Spleen (tissue), 7 donors: Measurements from ENCODE around the gene GRAP2.

ENCODE experiments used
- POLR2AphosphoS5 ChIP-seq, 3 donors: sonication (generic); formaldehyde crosslinking; IDR thresholded peaks; one replicate each; pipeline ENCODE4 v1.5.1; 2017; ENCODE audit warnings: antibody characterized with exemption in 3 of 3
- TF ChIP-seq, protein P1 (sequence below), 11 experiments: fragments of 200-600 bp in 7 of 11; fragments of 450-650 bp in 4 of 11; sonication (generic) in 4 of 11; IDR thresholded peaks in 8 of 11; conservative IDR thresholded peaks in 3 of 11; 1 replicate in 7 of 11; 2 replicates in 4 of 11; pipeline versions ENCODE4 v1.4.0 to v1.8.0; 2016 to 2021; ENCODE audit warnings: antibody characterized with exemption in 11 of 11, inconsistent platforms in 4 of 11, mild to moderate bottlenecking in 1 of 11
- donor health status: DM: no; HTN: no; CAD: no; lungs with moderate emphysema.
- donor health status: DM: no; HTN: no; CAD: no.
- donor health status: DM: no; HTN: no; CAD: no.

DNA sequence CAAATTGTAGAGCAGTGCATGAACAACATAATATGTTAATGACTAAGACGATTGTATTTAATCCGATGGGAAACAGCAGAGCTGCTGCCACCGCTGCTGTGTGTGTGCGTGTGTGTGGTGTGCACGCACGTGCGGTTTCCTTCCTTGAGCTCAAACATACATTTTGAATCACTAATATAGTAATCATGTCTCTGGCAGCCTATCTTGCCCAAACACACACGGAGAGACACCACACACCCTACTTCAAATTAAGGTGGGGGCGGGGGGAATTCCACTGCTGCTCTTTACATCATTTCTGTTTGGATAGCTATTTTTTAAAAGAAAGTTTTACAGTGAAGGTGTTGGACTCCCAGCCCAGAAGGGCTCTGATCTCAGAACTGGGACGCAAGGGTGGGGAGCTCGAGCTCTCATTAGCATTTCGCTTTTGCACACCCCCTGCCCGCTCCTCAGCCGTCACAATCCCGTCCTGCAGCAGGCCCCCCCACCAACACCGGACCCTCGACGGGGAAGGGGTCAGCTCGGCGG lies 93.2 kb downstream of the GRAP2 start:
- TF ChIP-seq, protein P1, sequence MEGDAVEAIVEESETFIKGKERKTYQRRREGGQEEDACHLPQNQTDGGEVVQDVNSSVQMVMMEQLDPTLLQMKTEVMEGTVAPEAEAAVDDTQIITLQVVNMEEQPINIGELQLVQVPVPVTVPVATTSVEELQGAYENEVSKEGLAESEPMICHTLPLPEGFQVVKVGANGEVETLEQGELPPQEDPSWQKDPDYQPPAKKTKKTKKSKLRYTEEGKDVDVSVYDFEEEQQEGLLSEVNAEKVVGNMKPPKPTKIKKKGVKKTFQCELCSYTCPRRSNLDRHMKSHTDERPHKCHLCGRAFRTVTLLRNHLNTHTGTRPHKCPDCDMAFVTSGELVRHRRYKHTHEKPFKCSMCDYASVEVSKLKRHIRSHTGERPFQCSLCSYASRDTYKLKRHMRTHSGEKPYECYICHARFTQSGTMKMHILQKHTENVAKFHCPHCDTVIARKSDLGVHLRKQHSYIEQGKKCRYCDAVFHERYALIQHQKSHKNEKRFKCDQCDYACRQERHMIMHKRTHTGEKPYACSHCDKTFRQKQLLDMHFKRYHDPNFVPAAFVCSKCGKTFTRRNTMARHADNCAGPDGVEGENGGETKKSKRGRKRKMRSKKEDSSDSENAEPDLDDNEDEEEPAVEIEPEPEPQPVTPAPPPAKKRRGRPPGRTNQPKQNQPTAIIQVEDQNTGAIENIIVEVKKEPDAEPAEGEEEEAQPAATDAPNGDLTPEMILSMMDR (IDR thresholded peaks at IDR 0.05 in 8 of 11, conservative IDR thresholded peaks at IDR 0.05 in 3 of 11): no peak
- no peak for TF ChIP-seq POLR2AphosphoS5 (IDR thresholded peaks at IDR 0.05)
